ENCODE results near the gene PALMD. TPM values are rescaled to one million over a fixed set of nuclear protein-coding genes. Genes with fewer than 3 reads are reported as not detected.
A peak's percentile ranks its signal among the peaks of the same experiment; 100 is the strongest.

The PALMD gene
- total and polyA plus RNA-seq, 4 donors, result 12.1 to 42.5 (median 14.5) TPM

- H3K4me3 ChIP-seq (ENCODE audit: low read depth, low read length), result no peak overlapping the region
- WGBS (ENCODE audit: insufficient coverage), result no CpG with 5 or more reads among the region's 2 CpGs
- H3K27ac ChIP-seq (ENCODE audit: low read depth, low read length), result no peak overlapping the region
- no peaks in the 10 kb centered on the region for H3K27me3 ChIP-seq (ENCODE audit: control insufficient read depth, insufficient read depth, low read length)
- H3K36me3 ChIP-seq (ENCODE audit: control insufficient read depth, insufficient read depth, low read length), result no peaks in the 10 kb centered on the region
- H3K4me1 ChIP-seq (ENCODE audit: control insufficient read depth, insufficient read depth, low read length), result no peaks in the 10 kb centered on the region
- no peaks in the 10 kb centered on the region for H3K9me3 ChIP-seq (ENCODE audit: control insufficient read depth, insufficient read depth, low read length)
- DNase-seq (ENCODE audit: low read depth in 4 of 6, low spot score in 6 of 6), result no peak
These were observed 31.5 kb downstream of the PALMD start for GRCh38 chr1:99677416-99677815.

DNA sequence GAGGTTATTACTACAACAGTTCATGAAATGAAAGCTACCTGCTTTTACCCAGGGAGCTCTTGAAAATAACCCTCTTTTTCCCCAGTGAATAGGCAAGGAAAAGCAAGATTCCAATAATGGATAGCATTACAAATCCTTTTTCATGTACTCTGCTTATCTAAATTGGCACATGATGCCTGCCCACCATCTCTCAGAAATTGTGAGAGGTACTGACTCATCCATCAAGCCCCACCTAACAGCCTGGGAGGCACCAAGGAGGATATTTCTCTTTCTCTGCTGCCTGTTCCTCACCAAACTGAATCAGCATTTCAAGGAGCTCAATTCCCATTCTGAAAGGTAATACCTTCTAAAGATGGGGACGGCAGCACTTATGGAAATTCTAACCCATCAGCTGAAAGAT, 34.4 kb downstream of the PALMD start:
- Histone ChIP-seq H3K27me3 (ENCODE audit: control insufficient read depth, insufficient read depth, low read length) (no peaks in the 10 kb centered on the region), H3K4me1 (ENCODE audit: control insufficient read depth, insufficient read depth, low read length) (no peaks in the 10 kb centered on the region), H3K4me3 (ENCODE audit: low read depth, low read length) (no peak overlapping the region), H3K9me3 (ENCODE audit: control insufficient read depth, insufficient read depth, low read length) (no peaks in the 10 kb centered on the region), H3K36me3 (ENCODE audit: control insufficient read depth, insufficient read depth, low read length) (no peaks in the 10 kb centered on the region), H3K27ac (ENCODE audit: low read depth, low read length) (no peak overlapping the region)
- WGBS (ENCODE audit: insufficient coverage), result no CpG with 5 or more reads among the region's 1 CpG
- DNase-seq (ENCODE audit: low read depth in 4 of 6, low spot score in 6 of 6), result no peak

DNA sequence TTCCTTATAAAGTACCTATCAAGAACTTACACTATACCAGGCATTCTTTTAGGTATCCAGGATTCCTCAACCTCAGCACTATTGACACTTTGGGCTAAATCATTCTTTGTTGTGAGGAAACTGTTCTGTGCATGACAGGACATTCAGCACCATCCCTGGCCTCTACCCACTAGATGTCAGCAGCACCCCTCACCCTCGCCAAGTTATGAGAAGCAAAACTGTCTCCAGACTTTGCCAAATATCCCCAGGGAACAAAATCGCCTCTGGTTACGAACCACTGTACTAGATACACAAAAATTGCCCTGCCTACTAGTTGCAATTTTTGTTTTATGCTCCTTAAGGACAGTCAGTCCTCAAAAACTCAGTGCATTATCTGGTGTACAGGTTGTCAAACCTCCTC, 35.7 kb downstream of the PALMD start:
- Histone ChIP-seq H3K9me3 (ENCODE audit: control insufficient read depth, insufficient read depth, low read length) (no peaks in the 10 kb centered on the region), H3K36me3 (ENCODE audit: control insufficient read depth, insufficient read depth, low read length) (no peaks in the 10 kb centered on the region)
- 83% methylated on average over 1 of the region's 3 CpGs for WGBS (ENCODE audit: insufficient coverage)

GRCh38 chr1:99682291-99682751, 36.4 kb downstream of the PALMD start:
- WGBS (ENCODE audit: insufficient coverage), result 100% methylated on average over 2 of the region's 4 CpGs
- no peak for DNase-seq (ENCODE audit: low read depth in 4 of 6, low spot score in 6 of 6)
- H3K4me1 ChIP-seq (ENCODE audit: control insufficient read depth, insufficient read depth, low read length), result peaks cover 4% of the 10 kb centered on the region

More for the DNA sequence above, 35.7 kb downstream of the PALMD start:
- Histone ChIP-seq H3K27me3 (ENCODE audit: control insufficient read depth, insufficient read depth, low read length) (no peaks in the 10 kb centered on the region), H3K4me1 (ENCODE audit: control insufficient read depth, insufficient read depth, low read length) (peaks cover 4% of the 10 kb centered on the region), H3K4me3 (ENCODE audit: low read depth, low read length) (no peak overlapping the region), H3K27ac (ENCODE audit: low read depth, low read length) (no peak overlapping the region)
- no peak for DNase-seq (ENCODE audit: low read depth in 4 of 6, low spot score in 6 of 6)

GRCh38 chr1:99685516-99686180, 39.7 kb downstream of the PALMD start:
- 6% methylated on average over 4 of the region's 6 CpGs for WGBS (ENCODE audit: insufficient coverage)
- H3K9me3 ChIP-seq (ENCODE audit: control insufficient read depth, insufficient read depth, low read length), result no peaks in the 10 kb centered on the region
- peak overlapping the region; percentile 64 for H3K27ac ChIP-seq (ENCODE audit: low read depth, low read length)
- no peaks in the 10 kb centered on the region for H3K36me3 ChIP-seq (ENCODE audit: control insufficient read depth, insufficient read depth, low read length)
- H3K4me1 ChIP-seq (ENCODE audit: control insufficient read depth, insufficient read depth, low read length), result peaks cover 4% of the 10 kb centered on the region
- H3K27me3 ChIP-seq (ENCODE audit: control insufficient read depth, insufficient read depth, low read length), result no peaks in the 10 kb centered on the region
- peak in 4 of 6 donors; percentile 28 to 79 (median 63) for DNase-seq (ENCODE audit: low read depth in 4 of 6, low spot score in 6 of 6)
- H3K4me3 ChIP-seq (ENCODE audit: low read depth, low read length), result no peak overlapping the region

More at GRCh38 chr1:99682291-99682751, 36.4 kb downstream of the PALMD start:
- Histone ChIP-seq H3K36me3 (ENCODE audit: control insufficient read depth, insufficient read depth, low read length) (no peaks in the 10 kb centered on the region), H3K4me3 (ENCODE audit: low read depth, low read length) (no peak overlapping the region), H3K27me3 (ENCODE audit: control insufficient read depth, insufficient read depth, low read length) (no peaks in the 10 kb centered on the region), H3K9me3 (ENCODE audit: control insufficient read depth, insufficient read depth, low read length) (no peaks in the 10 kb centered on the region), H3K27ac (ENCODE audit: low read depth, low read length) (no peak overlapping the region)

DNA sequence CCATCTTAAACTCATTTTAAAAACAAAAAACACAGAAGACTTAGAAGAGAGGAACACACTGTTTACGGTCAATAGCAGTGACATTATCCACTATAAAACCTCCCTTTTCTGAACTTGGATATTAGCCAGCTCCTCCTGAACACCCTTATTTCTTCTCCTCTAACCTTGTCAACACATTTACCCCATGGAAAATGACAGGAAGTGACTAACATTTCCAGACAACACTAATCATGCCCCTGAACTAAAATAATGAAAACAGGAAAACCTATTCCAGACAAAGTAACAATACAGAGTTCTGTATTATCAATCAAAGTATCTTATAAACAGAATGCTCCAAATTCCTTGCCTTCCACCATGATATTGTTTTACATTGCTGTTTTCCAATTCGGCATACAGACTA, 45.3 kb downstream of the PALMD start:
- Histone ChIP-seq H3K36me3 (ENCODE audit: control insufficient read depth, insufficient read depth, low read length) (no peaks in the 10 kb centered on the region), H3K9me3 (ENCODE audit: control insufficient read depth, insufficient read depth, low read length) (no peaks in the 10 kb centered on the region), H3K4me1 (ENCODE audit: control insufficient read depth, insufficient read depth, low read length) (no peaks in the 10 kb centered on the region), H3K27me3 (ENCODE audit: control insufficient read depth, insufficient read depth, low read length) (no peaks in the 10 kb centered on the region), H3K4me3 (ENCODE audit: low read depth, low read length) (no peak overlapping the region), H3K27ac (ENCODE audit: low read depth, low read length) (no peak overlapping the region)
- no peak for DNase-seq (ENCODE audit: low read depth in 4 of 6, low spot score in 6 of 6)
- WGBS (ENCODE audit: insufficient coverage), result 100% methylated on average over 1 of the region's 2 CpGs

DNA sequence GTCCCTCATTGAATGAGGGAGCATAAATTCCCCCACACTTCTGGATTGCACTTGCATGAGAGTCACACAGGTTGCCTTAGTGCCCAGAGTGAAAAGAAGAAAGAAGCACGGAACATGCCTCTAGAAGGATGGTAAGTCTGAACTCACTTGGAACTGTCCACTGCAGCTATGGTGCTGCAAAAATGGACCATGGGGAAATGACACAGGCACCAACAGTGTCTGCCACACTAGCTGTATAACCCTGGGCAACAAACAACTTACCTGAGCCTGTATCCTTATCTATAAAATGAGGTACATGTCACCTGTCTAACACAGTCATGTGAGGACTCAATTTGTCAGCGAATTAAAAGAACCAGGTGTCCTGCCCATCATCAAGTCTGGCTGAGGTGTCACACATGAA, 50.7 kb downstream of the PALMD start:
- H3K36me3 ChIP-seq (ENCODE audit: control insufficient read depth, insufficient read depth, low read length), result no peaks in the 10 kb centered on the region
- no peaks in the 10 kb centered on the region for H3K27me3 ChIP-seq (ENCODE audit: control insufficient read depth, insufficient read depth, low read length)
- no peak for DNase-seq (ENCODE audit: low read depth in 4 of 6, low spot score in 6 of 6)
- no peaks in the 10 kb centered on the region for H3K4me1 ChIP-seq (ENCODE audit: control insufficient read depth, insufficient read depth, low read length)
- no peaks in the 10 kb centered on the region for H3K9me3 ChIP-seq (ENCODE audit: control insufficient read depth, insufficient read depth, low read length)
- 100% methylated on average over 1 of the region's 2 CpGs for WGBS (ENCODE audit: insufficient coverage)
- no peak overlapping the region for H3K4me3 ChIP-seq (ENCODE audit: low read depth, low read length)
- H3K27ac ChIP-seq (ENCODE audit: low read depth, low read length), result no peak overlapping the region

DNA sequence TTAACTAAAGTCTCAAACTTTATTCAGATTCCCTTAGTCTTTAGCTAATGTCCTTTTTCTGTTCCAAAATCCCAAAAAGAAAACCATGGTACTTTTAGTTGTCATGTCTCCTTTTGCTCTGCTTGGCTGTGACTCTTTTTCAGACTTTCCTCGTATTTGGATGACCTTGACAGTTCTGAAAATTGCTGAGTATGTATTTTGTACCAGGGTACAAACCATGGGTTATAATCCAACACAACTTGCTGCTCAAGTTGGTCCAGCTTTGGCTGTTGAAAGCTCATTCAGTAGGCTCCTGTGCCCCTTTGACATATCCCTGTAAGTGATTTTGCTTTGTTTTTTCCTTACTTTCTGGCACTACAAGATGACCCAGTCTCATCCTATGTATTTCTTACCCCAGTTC, 51.7 kb downstream of the PALMD start:
- DNase-seq (ENCODE audit: low read depth in 4 of 6, low spot score in 6 of 6), result no peak
- WGBS (ENCODE audit: insufficient coverage), result no CpG with 5 or more reads among the region's 1 CpG
- Histone ChIP-seq H3K4me3 (ENCODE audit: low read depth, low read length) (no peak overlapping the region), H3K36me3 (ENCODE audit: control insufficient read depth, insufficient read depth, low read length) (no peaks in the 10 kb centered on the region), H3K4me1 (ENCODE audit: control insufficient read depth, insufficient read depth, low read length) (no peaks in the 10 kb centered on the region), H3K9me3 (ENCODE audit: control insufficient read depth, insufficient read depth, low read length) (no peaks in the 10 kb centered on the region), H3K27me3 (ENCODE audit: control insufficient read depth, insufficient read depth, low read length) (no peaks in the 10 kb centered on the region), H3K27ac (ENCODE audit: low read depth, low read length) (no peak overlapping the region)

DNA sequence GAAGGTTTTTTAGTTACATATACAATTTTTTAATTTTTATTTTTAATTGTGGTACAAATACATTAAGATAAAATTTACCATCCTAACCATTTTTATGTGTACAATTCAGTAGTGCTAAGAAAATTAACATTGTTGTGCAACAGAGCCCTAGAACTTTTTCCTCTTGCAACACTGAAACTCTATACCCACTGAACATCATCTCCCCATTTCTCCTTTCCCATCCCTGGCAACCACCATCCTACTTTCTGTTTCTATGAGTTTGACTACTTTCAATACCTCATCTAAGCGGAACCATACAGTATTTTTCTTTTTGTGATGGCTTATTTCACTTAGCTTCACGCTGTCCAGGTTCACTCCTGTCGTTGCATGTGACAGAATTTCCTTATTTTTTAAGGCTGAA, 54.1 kb downstream of the PALMD start:
- no CpG with 5 or more reads among the region's 3 CpGs for WGBS (ENCODE audit: insufficient coverage)

GRCh38 chr1:99702221-99702620, 56.3 kb downstream of the PALMD start:
- Histone ChIP-seq H3K9me3 (ENCODE audit: control insufficient read depth, insufficient read depth, low read length) (no peaks in the 10 kb centered on the region), H3K4me3 (ENCODE audit: low read depth, low read length) (no peak overlapping the region), H3K4me1 (ENCODE audit: control insufficient read depth, insufficient read depth, low read length) (no peaks in the 10 kb centered on the region), H3K27ac (ENCODE audit: low read depth, low read length) (no peak overlapping the region), H3K27me3 (ENCODE audit: control insufficient read depth, insufficient read depth, low read length) (no peaks in the 10 kb centered on the region), H3K36me3 (ENCODE audit: control insufficient read depth, insufficient read depth, low read length) (no peaks in the 10 kb centered on the region)
- DNase-seq (ENCODE audit: low read depth in 4 of 6, low spot score in 6 of 6), result no peak

More for the DNA sequence above, 54.1 kb downstream of the PALMD start:
- Histone ChIP-seq H3K27ac (ENCODE audit: low read depth, low read length) (no peak overlapping the region), H3K27me3 (ENCODE audit: control insufficient read depth, insufficient read depth, low read length) (no peaks in the 10 kb centered on the region), H3K9me3 (ENCODE audit: control insufficient read depth, insufficient read depth, low read length) (no peaks in the 10 kb centered on the region), H3K4me3 (ENCODE audit: low read depth, low read length) (no peak overlapping the region), H3K36me3 (ENCODE audit: control insufficient read depth, insufficient read depth, low read length) (no peaks in the 10 kb centered on the region), H3K4me1 (ENCODE audit: control insufficient read depth, insufficient read depth, low read length) (no peaks in the 10 kb centered on the region)
- no peak for DNase-seq (ENCODE audit: low read depth in 4 of 6, low spot score in 6 of 6)

Measured in spinal cord (tissue), 10 donors.